GM18498 (cell line): ENCODE data around the gene DCUN1D2.

Source experiments
- ATAC-seq: cut with Tn5 transposase; IDR thresholded peaks from one replicate; pipeline ENCODE4 v1.9.1; 2021; ENCODE audit warnings: mild to moderate bottlenecking, moderate library complexity; ENCODE audit not compliant: unreplicated experiment

DCUN1D2 gene

GRCh38 chr13:113427562-113428468 lies 62.7 kb downstream of the DCUN1D2 start:
- no peak for ATAC-seq

GRCh38 chr13:113426591-113426986 lies 63.9 kb downstream of the DCUN1D2 start:
- no peak for ATAC-seq

GRCh38 chr13:113425941-113426590 lies 64.4 kb downstream of the DCUN1D2 start:
- ATAC-seq, result no peak

GRCh38 chr13:113423520-113424163 lies 66.9 kb downstream of the DCUN1D2 start:
- no peak for ATAC-seq

GRCh38 chr13:113422807-113423519 lies 67.5 kb downstream of the DCUN1D2 start:
- ATAC-seq, result no peak

- ATAC-seq, result no peak
Measured at GRCh38 chr13:113421673-113422270, 68.7 kb downstream of the DCUN1D2 start.

GRCh38 chr13:113420833-113421600 lies 69.5 kb downstream of the DCUN1D2 start:
- ATAC-seq, result no peak

GRCh38 chr13:113420232-113420631 lies 70.3 kb downstream of the DCUN1D2 start:
- ATAC-seq, result no peak

GRCh38 chr13:113419531-113420193 lies 70.8 kb downstream of the DCUN1D2 start:
- no peak for ATAC-seq

GRCh38 chr13:113418722-113419049 lies 71.8 kb downstream of the DCUN1D2 start:
- ATAC-seq, result no peak

GRCh38 chr13:113417836-113418721 lies 72.4 kb downstream of the DCUN1D2 start:
- no peak for ATAC-seq

- ATAC-seq, result no peak
Measured at GRCh38 chr13:113417008-113417751, 73.3 kb downstream of the DCUN1D2 start.

GRCh38 chr13:113415825-113416224 lies 74.7 kb downstream of the DCUN1D2 start:
- ATAC-seq, result no peak

- no peak for ATAC-seq
Measured at GRCh38 chr13:113415032-113415431, 75.5 kb downstream of the DCUN1D2 start.

- no peak for ATAC-seq
Measured at GRCh38 chr13:113414335-113414734, 76.2 kb downstream of the DCUN1D2 start.

GRCh38 chr13:113413898-113414282 lies 76.6 kb downstream of the DCUN1D2 start:
- ATAC-seq, result no peak

- ATAC-seq, result no peak
Measured at GRCh38 chr13:113413178-113413897, 77.2 kb downstream of the DCUN1D2 start.
